SK-MEL-5 (cell line): ENCODE data around the gene AKNAD1. TPM values are rescaled to one million over a fixed set of nuclear protein-coding genes. Genes with fewer than 3 reads are reported as not detected.

Experiments used
- DNase-seq: peaks from one replicate; pipeline ENCODE4 v3.0.0-alpha.2; 2016; ENCODE audit warnings: low read depth, low spot score
- in situ Hi-C: cut with HindIII; loops from 2 replicates; pipeline ENCODE4 v1.10.0; 2016; ENCODE audit warnings: low sequenced_read_pairs, high pct_unique_total_duplicates, low pct_unique_long_range_greater_than_20kb
- total RNA-seq: library from RNA; depleted of rRNA; stranded (reverse); fragments of >200 nt; shearing (Covaris generic); gene quantifications from 2 replicates; pipeline ENCODE4 v1.2.3, GENCODE V29; 2014

The AKNAD1 gene
- total RNA-seq, 1 experiment from 2014 or later: 0.13 TPM

- in situ Hi-C loops: no loop called here
- no peak for DNase-seq
Observed at GRCh38 chr1:108843390-108844137, 13.3 kb downstream of the AKNAD1 start.

DNA sequence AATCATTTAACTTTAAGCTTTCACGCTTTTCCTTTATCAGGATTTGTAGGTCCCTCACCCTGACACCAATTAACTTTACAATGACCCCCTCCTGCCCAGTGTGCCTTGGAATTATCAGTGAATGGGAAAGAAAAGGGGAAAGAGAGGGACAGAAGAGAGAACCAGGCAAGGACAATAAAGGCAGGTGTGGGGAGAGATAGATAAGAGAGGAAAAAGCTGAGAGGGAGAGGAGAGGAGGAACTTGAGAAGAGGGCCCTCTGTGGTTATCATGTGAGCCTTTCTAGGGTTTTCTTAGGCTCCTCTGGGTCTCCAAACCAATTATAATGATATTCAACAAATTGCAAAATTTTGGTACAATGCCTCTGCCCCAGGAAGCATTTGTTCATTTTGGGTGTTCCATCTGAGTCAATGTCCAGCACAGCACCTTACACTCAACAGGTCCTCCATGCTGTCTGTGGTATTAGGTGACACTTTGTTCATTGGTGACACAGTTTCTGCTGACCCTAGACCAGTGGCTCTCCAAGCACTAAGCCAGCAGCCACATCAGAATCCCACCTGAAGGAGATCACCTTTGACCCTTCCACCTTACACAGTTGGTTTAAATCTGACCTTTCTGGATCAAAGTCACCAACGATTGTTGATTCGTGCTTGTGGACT, 14.2 kb downstream of the AKNAD1 start:
- in situ Hi-C loops: no loop called here
- DNase-seq: no peak

DNA sequence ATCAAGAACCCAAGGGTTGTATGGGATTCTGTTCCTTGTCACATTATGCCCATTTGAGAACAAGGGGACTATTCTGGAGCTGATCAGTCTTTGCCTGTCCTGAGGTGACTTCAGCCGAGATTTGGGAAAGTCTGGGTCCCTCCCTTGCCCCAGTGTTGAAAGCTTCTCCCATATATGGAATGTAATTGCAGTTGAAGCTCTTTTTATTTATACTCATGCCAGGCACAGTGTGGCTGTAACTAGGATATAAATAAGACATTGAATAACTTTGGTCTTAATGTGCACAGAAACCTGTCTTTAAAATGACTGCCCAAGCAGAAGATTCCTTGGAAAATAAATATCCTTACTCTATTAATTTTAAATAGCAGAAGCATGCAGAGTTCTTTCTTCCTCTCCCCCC, 15.2 kb downstream of the AKNAD1 start:
- in situ Hi-C loops: no loop called here
- DNase-seq: no peak

- DNase-seq: no peak
- in situ Hi-C loops: no loop called here
Observed at GRCh38 chr1:108832929-108833328, 24.0 kb downstream of the AKNAD1 start.

- in situ Hi-C loops: no loop called here
- DNase-seq: no peak
Observed at GRCh38 chr1:108831225-108831624, 25.7 kb downstream of the AKNAD1 start.

GRCh38 chr1:108830119-108831008, 26.5 kb downstream of the AKNAD1 start:
- DNase-seq: no peak
- in situ Hi-C loops: no loop called here

- in situ Hi-C loops: no loop called here
- DNase-seq: no peak
Observed at GRCh38 chr1:108829498-108829916, 27.4 kb downstream of the AKNAD1 start.

- peak; percentile 81 for DNase-seq
- in situ Hi-C loops: no loop called here
Observed at GRCh38 chr1:108828074-108828961, 28.6 kb downstream of the AKNAD1 start.

DNA sequence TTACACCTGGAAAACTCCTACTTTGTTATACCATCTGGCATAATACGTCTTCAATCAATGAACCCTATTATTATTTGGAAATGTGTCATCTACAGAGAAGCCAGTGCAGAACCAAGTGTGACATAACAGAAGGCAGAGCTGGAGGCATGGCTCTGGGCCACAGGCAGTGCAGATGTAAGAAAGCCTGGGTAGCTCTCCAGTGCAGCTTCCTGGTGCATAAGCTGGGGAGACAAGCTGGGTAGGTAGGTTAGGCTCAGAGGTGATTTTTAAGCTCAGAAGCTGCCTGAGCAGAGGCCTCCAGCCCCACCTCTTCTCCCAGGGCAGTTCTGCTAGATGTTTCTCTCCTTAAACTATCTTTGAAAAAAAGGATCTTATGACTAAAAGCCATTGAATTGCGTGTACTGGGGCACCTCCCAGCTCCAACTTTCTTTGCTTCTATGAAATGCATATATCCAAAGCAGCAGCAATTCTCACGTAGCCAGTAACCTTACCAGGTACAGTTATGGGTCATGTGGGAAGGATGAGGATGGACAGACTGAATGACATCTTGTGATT, 30.7 kb downstream of the AKNAD1 start:
- in situ Hi-C loops: no loop called here
- no peak for DNase-seq

GRCh38 chr1:108824051-108824450, 32.8 kb downstream of the AKNAD1 start:
- in situ Hi-C loops: no loop called here

GRCh38 chr1:108823632-108824031, 33.3 kb downstream of the AKNAD1 start:
- DNase-seq: no peak
- in situ Hi-C loops: no loop called here

More at GRCh38 chr1:108824051-108824450, 32.8 kb downstream of the AKNAD1 start:
- no peak for DNase-seq

DNA sequence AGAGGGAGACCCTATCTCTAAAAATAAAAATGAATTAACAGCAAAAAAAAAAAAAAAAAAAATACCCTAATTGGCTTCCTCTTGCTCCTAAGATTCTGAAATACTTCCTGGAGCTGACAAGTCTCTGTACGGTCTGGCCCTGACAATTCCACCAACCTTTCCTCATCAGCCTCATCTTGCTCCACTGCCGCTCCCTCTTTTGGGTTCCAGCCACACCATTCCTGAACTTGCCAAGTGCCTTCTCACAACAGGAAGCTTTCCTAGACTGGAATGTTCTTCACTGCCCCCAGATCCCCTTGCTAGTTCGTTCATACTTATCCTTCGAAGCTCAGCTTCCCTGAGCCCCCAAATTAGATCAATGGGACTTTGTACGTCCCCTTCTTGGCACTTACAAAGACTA, 37.0 kb downstream of the AKNAD1 start:
- in situ Hi-C loops: no loop called here
- DNase-seq: no peak

- DNase-seq: no peak
- in situ Hi-C loops: no loop called here
Observed at GRCh38 chr1:108817811-108818210, 39.1 kb downstream of the AKNAD1 start.

- in situ Hi-C loops: no loop called here
Observed at GRCh38 chr1:108817016-108817415, 39.9 kb downstream of the AKNAD1 start.

DNA sequence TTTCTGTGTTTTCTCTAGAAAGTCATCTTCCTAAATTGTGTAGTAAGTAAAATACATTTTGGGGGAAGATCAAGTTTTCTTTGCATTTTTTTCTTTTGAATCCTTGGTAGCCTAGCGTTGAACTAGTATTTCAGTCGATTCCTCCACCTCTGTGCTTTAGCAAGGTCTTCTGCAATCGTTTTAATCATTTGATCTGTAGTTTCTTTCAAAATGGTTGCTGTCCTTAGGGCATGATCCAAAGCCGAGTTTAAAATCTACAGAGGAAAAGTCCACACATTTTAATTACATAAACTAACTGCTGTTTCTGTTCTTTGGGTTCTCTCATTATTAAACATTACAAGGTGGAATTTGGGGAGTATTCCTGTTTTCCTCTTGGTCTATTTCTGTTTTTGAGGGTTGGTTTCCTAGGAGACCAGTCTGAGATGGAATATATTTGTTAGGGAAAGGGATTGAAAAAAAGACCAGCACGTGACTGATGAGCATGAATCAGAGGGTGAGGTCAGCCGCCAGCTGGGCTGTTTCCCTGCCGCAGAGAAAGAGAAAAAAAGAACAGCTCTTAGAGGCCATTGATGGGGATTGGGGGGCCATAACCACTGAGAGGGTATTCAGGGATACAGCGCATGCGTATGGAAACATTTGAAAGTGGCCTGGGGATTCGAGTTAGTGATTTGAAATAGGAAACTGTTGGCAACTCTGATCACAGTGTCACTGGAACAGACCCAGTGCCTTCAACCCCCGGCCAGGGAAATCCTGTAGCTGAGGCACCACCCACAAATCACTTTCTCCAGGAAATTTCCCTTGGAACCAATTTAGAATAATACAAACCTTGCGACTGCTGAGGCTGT, 40.6 kb downstream of the AKNAD1 start:
- in situ Hi-C loops: no loop called here
- DNase-seq: peak; percentile 94

More at GRCh38 chr1:108817016-108817415, 39.9 kb downstream of the AKNAD1 start:
- peak; percentile 96 for DNase-seq

- DNase-seq: no peak
- in situ Hi-C loops: no loop called here
Observed at GRCh38 chr1:108815566-108815965, 41.3 kb downstream of the AKNAD1 start.
